ENCODE results near the gene KLLN. TPM values are rescaled to one million over a fixed set of nuclear protein-coding genes. Genes with fewer than 3 reads are reported as not detected.
"Not testable (repeated sequence)": the region's sequence is repeated elsewhere in the genome, so short reads cannot be mapped to it uniquely, and the experiment has no call there.

Gene KLLN
- total and polyA plus RNA-seq, 7 donors = 0.14 to 0.92 (median 0.36) TPM

- H3K36me3 ChIP-seq = peaks cover 0 to 15% (median 0%) of the 10 kb centered on the region in 4 donors
- no peak for DNase-seq
- no peak for TF ChIP-seq POLR2A (IDR thresholded peaks at IDR 0.05)
- TF ChIP-seq EP300 (IDR thresholded peaks at IDR 0.05) = no peak
- TF ChIP-seq POLR2AphosphoS5 (IDR thresholded peaks at IDR 0.05) = no peak
- TF ChIP-seq CTCF (IDR thresholded peaks at IDR 0.05) = no peak
- no peak overlapping the region for H3K27ac ChIP-seq
- H3K9me3 ChIP-seq = no peaks in the 10 kb centered on the region
- H3K27me3 ChIP-seq = no peaks in the 10 kb centered on the region
- 95 to 97% methylated on average over 2 of the region's 2 CpGs for WGBS, 2 donors
- intact Hi-C loops (cut with DNase I) = no loop called here
- H3K4me1 ChIP-seq = peaks cover 0 to 10% (median 6%) of the 10 kb centered on the region in 4 donors
- no peak overlapping the region for H3K4me3 ChIP-seq
Measured at GRCh38 chr10:87887548-87888289, 24.4 kb upstream of the KLLN start.

- WGBS, 2 donors = 99% methylated on average over 1 of the region's 1 CpG
- DNase-seq = no peak
- intact Hi-C loops (cut with DNase I) = no loop called here
- H3K36me3 ChIP-seq = peaks cover 0 to 15% (median 0%) of the 10 kb centered on the region in 4 donors
- H3K9me3 ChIP-seq = no peaks in the 10 kb centered on the region
- no peak overlapping the region for H3K4me3 ChIP-seq
- TF ChIP-seq POLR2A (IDR thresholded peaks at IDR 0.05) = no peak
- no peak for TF ChIP-seq EP300 (IDR thresholded peaks at IDR 0.05)
- no peak for TF ChIP-seq POLR2AphosphoS5 (IDR thresholded peaks at IDR 0.05)
- TF ChIP-seq CTCF (IDR thresholded peaks at IDR 0.05) = no peak
- no peak overlapping the region for H3K27ac ChIP-seq
- H3K4me1 ChIP-seq = peaks cover 0 to 16% (median 11%) of the 10 kb centered on the region in 4 donors
- H3K27me3 ChIP-seq = no peaks in the 10 kb centered on the region
Measured at GRCh38 chr10:87887146-87887545, 23.8 kb upstream of the KLLN start.

GRCh38 chr10:87886635-87887034 is 23.3 kb upstream of the KLLN start:
- Histone ChIP-seq H3K9me3 (no peaks in the 10 kb centered on the region), H3K4me1 (peaks cover 0 to 18% (median 14%) of the 10 kb centered on the region in 4 donors), H3K4me3 (no peak overlapping the region), H3K27me3 (no peaks in the 10 kb centered on the region), H3K36me3 (peaks cover 0 to 15% (median 0%) of the 10 kb centered on the region in 4 donors), H3K27ac (no peak overlapping the region)
- intact Hi-C loops (cut with DNase I) = no loop called here
- WGBS, 2 donors = 96 to 100% methylated on average over 2 of the region's 2 CpGs
- TF ChIP-seq EP300 (IDR thresholded peaks at IDR 0.05) (no peak), CTCF (IDR thresholded peaks at IDR 0.05) (no peak), POLR2AphosphoS5 (IDR thresholded peaks at IDR 0.05) (no peak), POLR2A (IDR thresholded peaks at IDR 0.05) (no peak)
- DNase-seq = no peak

GRCh38 chr10:87882555-87883294 is 19.4 kb upstream of the KLLN start:
- Histone ChIP-seq H3K36me3 (peaks cover 0 to 22% (median 0%) of the 10 kb centered on the region in 4 donors), H3K9me3 (no peaks in the 10 kb centered on the region), H3K4me1 (peaks cover 0 to 25% (median 20%) of the 10 kb centered on the region in 4 donors), H3K27me3 (no peaks in the 10 kb centered on the region), H3K27ac (no peak overlapping the region), H3K4me3 (no peak overlapping the region)
- WGBS, 2 donors = 83 to 86% methylated on average over 2 of the region's 2 CpGs
- no peak for DNase-seq
- intact Hi-C loops (cut with DNase I) = no loop called here
- TF ChIP-seq POLR2AphosphoS5 (IDR thresholded peaks at IDR 0.05) (no peak), EP300 (IDR thresholded peaks at IDR 0.05) (no peak), CTCF (IDR thresholded peaks at IDR 0.05) (no peak), POLR2A (IDR thresholded peaks at IDR 0.05) (no peak)

- Histone ChIP-seq H3K36me3 (peaks cover 0 to 10% (median 0%) of the 10 kb centered on the region in 4 donors), H3K4me1 (peaks cover 0 to 32% (median 20%) of the 10 kb centered on the region in 4 donors)
- H3K27me3 ChIP-seq; H3K9me3 ChIP-seq; H3K27ac ChIP-seq; DNase-seq; intact Hi-C loops (cut with DNase I); H3K4me3 ChIP-seq: not testable (repeated sequence)
- WGBS, 2 donors = 95 to 96% methylated on average over 5 of the region's 5 CpGs
Measured at GRCh38 chr10:87881373-87882059, 18.2 kb upstream of the KLLN start.
